DND-41 (cell line): ENCODE measurements around the gene USPL1.

Source experiments
- ATAC-seq: fragments of 200-7000 bp; cut with Tn5 transposase; 3 replicates; pipeline ENCODE4 v1.9.1; 2021; ENCODE audit warnings: low read depth; ENCODE audit not compliant: insufficient read depth
- DNase-seq: peaks from one replicate; pipeline ENCODE4 v3.0.0-alpha.2; 2020
- H2AFZ ChIP-seq: 2 replicates; pipeline ENCODE4 v1.6.0; 2012; ENCODE audit warnings: low read depth, low read length
- H3K27ac ChIP-seq: 2 replicates; pipeline ENCODE4 v1.5.1; 2012; ENCODE audit warnings: low read length, inconsistent platforms
- H3K27me3 ChIP-seq: fragments of 200-600 bp; sonication (generic); 2 replicates; pipeline ENCODE4 v1.6.0; 2012; ENCODE audit warnings: low read length, mild to moderate bottlenecking, inconsistent platforms; ENCODE audit not compliant: insufficient read depth, poor library complexity
- H3K36me3 ChIP-seq: 2 replicates; pipeline ENCODE4 v1.5.1; 2012; ENCODE audit warnings: low read length, inconsistent platforms; ENCODE audit not compliant: insufficient read depth
- H3K4me1 ChIP-seq: 2 replicates; pipeline ENCODE4 v1.5.1; 2012; ENCODE audit warnings: mild to moderate bottlenecking, low read length; ENCODE audit not compliant: insufficient read depth
- H3K4me2 ChIP-seq: 2 replicates; pipeline ENCODE4 v1.6.0; 2012; ENCODE audit warnings: mild to moderate bottlenecking, moderate library complexity, low read length, inconsistent platforms; ENCODE audit not compliant: insufficient read depth
- H3K4me3 ChIP-seq, 2 experiments: fragments of 200-600 bp in 1 of 2; shearing (Covaris generic) in 1 of 2; 2 replicates each; pipeline ENCODE4 v1.5.1; 2012 to 2016; ENCODE audit warnings: inconsistent platforms in 2 of 2, low read length in 2 of 2, mild to moderate bottlenecking in 2 of 2, low read depth in 1 of 2, moderate library complexity in 1 of 2
- H3K79me2 ChIP-seq: 2 replicates; pipeline ENCODE4 v1.6.0; 2012; ENCODE audit warnings: low read length, inconsistent platforms; ENCODE audit not compliant: insufficient read depth
- H3K9ac ChIP-seq: 2 replicates; pipeline ENCODE4 v1.6.0; 2012; ENCODE audit warnings: low read depth, mild to moderate bottlenecking, inconsistent platforms, low read length, moderate library complexity
- H3K9me3 ChIP-seq: 2 replicates; pipeline ENCODE4 v1.5.1; 2012; ENCODE audit warnings: low read length, moderate library complexity, mild to moderate bottlenecking, inconsistent platforms; ENCODE audit not compliant: insufficient read depth, severe bottlenecking
- H4K20me1 ChIP-seq: 2 replicates; pipeline ENCODE4 v1.6.0; 2012; ENCODE audit warnings: low read length; ENCODE audit not compliant: insufficient read depth
- EZH2 ChIP-seq: IDR thresholded peaks from 3 replicates; pipeline ENCODE4 v1.6.1; 2012; ENCODE audit warnings: borderline replicate concordance, low read depth, mild to moderate bottlenecking, moderate library complexity, low read length, inconsistent platforms; ENCODE audit not compliant: severe bottlenecking
- TF ChIP-seq, protein P1 (sequence below): IDR thresholded peaks from 2 replicates; pipeline ENCODE4 v1.5.1; 2012; ENCODE audit warnings: borderline replicate concordance, low read length, moderate library complexity, mild to moderate bottlenecking; ENCODE audit not compliant: poor library complexity, severe bottlenecking; ENCODE audit errors: extremely low read depth

USPL1 gene

DNA sequence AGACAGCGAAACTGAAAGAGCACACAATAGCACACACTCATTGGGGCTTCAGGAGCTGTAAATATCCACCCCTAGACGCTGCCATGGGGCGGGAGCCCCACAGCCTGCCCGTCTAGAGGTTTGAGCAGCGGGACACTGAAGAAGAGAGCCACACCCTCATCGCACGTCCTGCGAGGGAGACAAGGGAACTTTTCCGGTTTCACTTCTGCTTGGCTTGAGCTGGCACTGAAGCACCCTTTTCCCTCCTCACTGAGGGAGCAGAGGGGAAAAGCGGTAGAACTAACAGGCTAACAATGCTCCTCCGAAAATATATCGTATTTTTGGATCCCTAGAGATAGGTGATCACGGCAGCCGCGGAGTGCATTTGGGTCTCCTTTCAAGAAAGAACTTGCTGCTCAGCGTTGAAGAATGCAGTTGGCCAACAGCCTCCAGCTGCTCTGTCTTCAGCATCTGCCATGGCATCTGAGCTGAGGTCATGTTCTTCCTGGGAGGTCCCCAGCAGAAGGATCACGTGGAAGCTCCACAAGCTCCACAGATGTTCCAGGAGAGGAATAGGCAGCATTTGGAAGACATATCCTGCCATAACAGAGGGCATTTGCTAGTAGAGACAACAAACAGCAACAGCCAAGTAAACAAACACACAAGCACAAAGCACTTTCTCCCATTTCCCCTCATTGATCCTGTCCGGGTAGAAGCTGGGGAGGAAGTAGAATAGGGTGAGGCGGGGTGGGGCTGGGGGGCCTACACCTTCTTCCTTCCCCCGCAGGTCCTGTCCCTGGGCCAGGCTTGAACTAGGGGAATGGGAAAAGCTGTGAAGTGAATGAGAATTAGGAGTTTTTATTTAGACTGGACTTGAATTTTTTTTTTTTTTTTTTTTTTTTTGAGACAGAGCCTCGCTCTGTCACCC lies 72.8 kb downstream of the USPL1 start:
- peaks cover 29% of the 10 kb centered on the region for H3K4me1 ChIP-seq
- no peaks in the 10 kb centered on the region for H3K27me3 ChIP-seq
- TF ChIP-seq EZH2 = no peak
- TF ChIP-seq, protein P1, sequence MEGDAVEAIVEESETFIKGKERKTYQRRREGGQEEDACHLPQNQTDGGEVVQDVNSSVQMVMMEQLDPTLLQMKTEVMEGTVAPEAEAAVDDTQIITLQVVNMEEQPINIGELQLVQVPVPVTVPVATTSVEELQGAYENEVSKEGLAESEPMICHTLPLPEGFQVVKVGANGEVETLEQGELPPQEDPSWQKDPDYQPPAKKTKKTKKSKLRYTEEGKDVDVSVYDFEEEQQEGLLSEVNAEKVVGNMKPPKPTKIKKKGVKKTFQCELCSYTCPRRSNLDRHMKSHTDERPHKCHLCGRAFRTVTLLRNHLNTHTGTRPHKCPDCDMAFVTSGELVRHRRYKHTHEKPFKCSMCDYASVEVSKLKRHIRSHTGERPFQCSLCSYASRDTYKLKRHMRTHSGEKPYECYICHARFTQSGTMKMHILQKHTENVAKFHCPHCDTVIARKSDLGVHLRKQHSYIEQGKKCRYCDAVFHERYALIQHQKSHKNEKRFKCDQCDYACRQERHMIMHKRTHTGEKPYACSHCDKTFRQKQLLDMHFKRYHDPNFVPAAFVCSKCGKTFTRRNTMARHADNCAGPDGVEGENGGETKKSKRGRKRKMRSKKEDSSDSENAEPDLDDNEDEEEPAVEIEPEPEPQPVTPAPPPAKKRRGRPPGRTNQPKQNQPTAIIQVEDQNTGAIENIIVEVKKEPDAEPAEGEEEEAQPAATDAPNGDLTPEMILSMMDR = no peak
- peak overlapping the region in 1 of 2 experiments; percentile 48; a peak in 2 of 4 replicates for H3K4me3 ChIP-seq
- no peaks in the 10 kb centered on the region for H3K36me3 ChIP-seq
- H3K4me2 ChIP-seq = peak overlapping the region; percentile 66
- ATAC-seq = peak; percentile 82
- H3K9me3 ChIP-seq = no peaks in the 10 kb centered on the region
- H3K9ac ChIP-seq = peak overlapping the region; percentile 26
- H3K79me2 ChIP-seq = no peaks in the 10 kb centered on the region
- H2AFZ ChIP-seq = peak overlapping the region; percentile 53
- H3K27ac ChIP-seq = peak overlapping the region; percentile 61
- H4K20me1 ChIP-seq = no peaks in the 10 kb centered on the region
- DNase-seq = peak; percentile 59

DNA sequence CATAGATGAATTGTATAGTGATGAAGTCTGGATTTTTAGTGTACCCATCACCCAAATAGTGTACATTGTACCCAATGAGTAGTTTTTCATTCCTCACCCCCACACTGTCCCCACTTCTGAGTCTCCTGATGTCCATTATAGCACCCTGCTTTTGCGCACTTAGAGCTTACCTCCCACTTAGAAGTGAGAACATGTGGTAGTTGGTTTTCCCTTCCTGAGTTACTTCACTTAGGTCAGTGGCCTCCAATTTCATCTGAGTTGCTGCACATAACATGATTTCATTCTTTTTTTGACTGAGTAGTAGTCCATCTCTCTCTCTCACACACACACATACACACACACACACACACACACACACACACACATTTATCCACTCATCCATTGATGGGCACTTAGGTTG lies 74.4 kb downstream of the USPL1 start:
- ATAC-seq (no peak), DNase-seq (no peak)
- Histone ChIP-seq H3K4me2 (no peak overlapping the region), H3K79me2 (no peaks in the 10 kb centered on the region), H3K4me3 (no peak overlapping the region), H4K20me1 (no peaks in the 10 kb centered on the region), H3K4me1 (peaks cover 44% of the 10 kb centered on the region), H3K9ac (no peak overlapping the region), H3K9me3 (no peaks in the 10 kb centered on the region), H3K27ac (no peak overlapping the region), H3K36me3 (no peaks in the 10 kb centered on the region), H3K27me3 (no peaks in the 10 kb centered on the region), H2AFZ (no peak overlapping the region)
- TF ChIP-seq EZH2 = no peak
- TF ChIP-seq, protein P1 = no peak

DNA sequence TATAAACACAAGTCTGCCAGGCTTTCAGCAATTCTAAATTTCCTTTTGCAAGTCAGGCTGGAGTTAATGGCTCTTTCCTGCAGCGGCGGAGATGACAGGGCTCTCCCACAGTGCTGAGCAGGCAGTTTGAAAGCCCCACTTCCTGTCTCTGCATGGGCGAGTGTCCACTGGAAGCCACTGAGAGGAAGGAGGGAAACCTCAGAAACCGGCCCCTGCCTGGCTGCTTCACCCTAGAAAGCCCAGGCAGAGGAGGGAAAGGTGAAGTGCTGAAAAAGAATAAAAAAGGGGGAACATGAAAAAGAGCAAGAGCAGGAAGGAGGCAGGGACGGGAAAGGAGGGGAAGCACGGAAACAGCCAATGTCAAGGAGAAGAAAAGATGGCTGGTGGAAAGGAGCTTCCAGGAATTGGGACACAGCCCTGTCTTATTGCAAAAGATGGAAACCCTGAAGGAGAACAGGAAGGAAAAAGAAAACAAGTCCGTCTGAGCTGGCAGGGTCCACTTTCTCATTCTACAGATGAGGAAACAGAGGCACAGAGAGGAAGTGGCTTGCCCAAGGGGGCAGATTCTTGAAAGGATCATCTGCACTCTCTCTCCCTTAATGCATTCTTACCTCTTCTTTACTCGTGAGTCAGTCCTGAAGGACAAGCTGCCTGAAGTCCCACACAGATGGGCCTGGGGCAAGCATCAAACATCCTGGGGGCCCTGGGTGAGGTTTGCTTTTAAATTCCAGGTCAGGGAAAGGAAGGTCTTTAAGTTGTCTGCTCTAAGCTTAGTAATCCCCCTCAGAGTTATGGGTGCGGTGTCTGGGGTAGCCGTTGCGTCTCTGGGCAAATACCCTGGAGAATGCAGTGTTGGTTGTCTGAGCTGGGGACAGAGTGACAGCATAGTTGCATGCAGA lies 78.8 kb downstream of the USPL1 start:
- TF ChIP-seq, protein P1 = no peak
- TF ChIP-seq EZH2 = no peak
- H3K4me3 ChIP-seq = no peak overlapping the region
- peak overlapping the region; percentile 40 for H3K4me2 ChIP-seq
- H3K79me2 ChIP-seq = no peaks in the 10 kb centered on the region
- no peaks in the 10 kb centered on the region for H3K27me3 ChIP-seq
- peak; percentile 50 for DNase-seq
- peak; percentile 91 for ATAC-seq
- peak overlapping the region; percentile 27; the same call in 1 of the 2 replicates for H3K27ac ChIP-seq
- 0 out of 2 replicates have a peak overlapping the region, but pooled peaks have one; percentile 3 for H3K9ac ChIP-seq
- H4K20me1 ChIP-seq = no peaks in the 10 kb centered on the region
- peaks cover 26% of the 10 kb centered on the region for H3K4me1 ChIP-seq
- no peaks in the 10 kb centered on the region for H3K36me3 ChIP-seq
- no peaks in the 10 kb centered on the region for H3K9me3 ChIP-seq
- no peak overlapping the region for H2AFZ ChIP-seq
